ENCODE data around the gene PCDHB12.
"Not testable (repeated sequence)": the region's sequence is repeated elsewhere in the genome, so short reads cannot be mapped to it uniquely, and the experiment has no call there.

The PCDHB12 gene

DNA sequence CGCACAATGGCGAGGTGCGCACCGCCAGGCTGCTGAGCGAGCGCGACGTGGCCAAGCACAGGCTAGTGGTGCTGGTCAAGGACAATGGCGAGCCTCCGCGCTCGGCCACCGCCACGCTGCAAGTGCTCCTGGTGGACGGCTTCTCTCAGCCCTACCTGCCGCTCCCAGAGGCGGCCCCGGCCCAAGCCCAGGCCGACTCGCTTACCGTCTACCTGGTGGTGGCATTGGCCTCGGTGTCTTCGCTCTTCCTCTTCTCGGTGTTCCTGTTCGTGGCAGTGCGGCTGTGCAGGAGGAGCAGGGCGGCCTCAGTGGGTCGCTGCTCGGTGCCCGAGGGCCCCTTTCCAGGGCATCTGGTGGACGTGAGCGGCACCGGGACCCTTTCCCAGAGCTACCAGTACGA, 38.9 kb downstream of the PCDHB12 start:
- intact Hi-C loops (cut with DNase I); DNase-seq: not testable (repeated sequence)

DNA sequence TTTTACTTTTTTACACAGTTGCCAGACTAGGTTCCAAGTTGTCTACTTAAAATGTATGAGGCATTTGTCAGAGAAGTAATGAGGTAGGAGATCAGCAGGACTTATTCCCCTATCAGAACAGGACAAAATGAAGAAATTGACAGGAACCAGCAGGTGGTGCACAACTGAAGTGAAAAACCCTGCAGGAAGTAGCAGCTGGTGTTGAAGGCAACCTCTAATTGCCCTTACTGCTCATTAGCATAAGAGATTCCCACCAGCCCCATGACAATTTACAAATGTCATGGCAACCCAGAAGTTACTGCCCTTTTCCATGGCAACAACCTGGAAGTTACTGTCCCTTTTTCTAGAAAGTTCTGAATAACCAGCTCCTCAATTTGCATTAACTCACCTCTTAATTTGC, 42.1 kb downstream of the PCDHB12 start:
- no peak for DNase-seq
- intact Hi-C loops (cut with DNase I), result no loop called here

DNA sequence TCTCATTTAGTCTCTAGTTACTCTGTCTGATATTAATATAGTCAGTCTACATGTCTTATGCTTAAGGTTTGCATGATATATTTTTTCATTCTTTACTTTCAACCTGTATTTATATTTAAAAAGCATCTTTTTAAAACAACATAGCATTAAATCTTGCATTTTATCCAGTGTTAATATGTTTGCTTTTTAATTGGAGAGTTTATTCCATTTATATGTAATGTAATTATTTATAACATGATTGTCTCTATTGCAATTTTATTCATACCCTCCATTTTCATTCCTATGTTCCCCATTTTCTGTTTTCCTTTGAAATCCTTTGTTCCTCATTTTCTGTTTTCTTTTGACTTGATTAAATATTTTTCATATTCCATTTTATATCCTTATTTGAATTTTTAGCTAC, 49.9 kb downstream of the PCDHB12 start:
- DNase-seq, result no peak
- intact Hi-C loops (cut with DNase I), result no loop called here

- intact Hi-C loops (cut with DNase I), result no loop called here
- no peak for DNase-seq
Observed at GRCh38 chr5:141258948-141259347, 50.4 kb downstream of the PCDHB12 start.

- no peak for DNase-seq
- intact Hi-C loops (cut with DNase I), result no loop called here
Observed at GRCh38 chr5:141260458-141261237, 52.1 kb downstream of the PCDHB12 start.

DNA sequence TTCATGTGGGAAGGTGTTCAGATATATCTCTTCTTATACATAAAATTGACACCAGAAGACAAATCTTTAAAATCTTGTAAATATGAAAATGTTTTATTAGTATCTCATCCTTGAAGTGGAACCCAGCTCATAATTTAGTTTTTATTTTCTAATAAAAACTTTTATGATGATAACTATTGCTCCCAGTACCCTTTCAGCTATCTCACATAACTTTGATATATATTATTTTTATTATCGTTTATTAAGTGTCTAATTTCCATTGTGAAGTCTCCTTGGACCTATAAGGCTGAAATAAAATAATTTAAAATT, 52.7 kb downstream of the PCDHB12 start:
- intact Hi-C loops (cut with DNase I), result no loop called here
- DNase-seq, result no peak
